PFSK-1 (cell line): ENCODE measurements around the gene RIN3.

Source experiments
- FOXP2 ChIP-seq: optimal IDR thresholded peaks from 2 replicates; pipeline ENCODE3; 2011; ENCODE audit warnings: borderline replicate concordance, control low read depth, inconsistent platforms; ENCODE audit not compliant: insufficient read depth; ENCODE audit errors: extremely low read length, extremely low read depth
- POLR2AphosphoS5 ChIP-seq: IDR thresholded peaks from 2 replicates; pipeline ENCODE4 v1.6.1; 2012; ENCODE audit warnings: low read depth, mild to moderate bottlenecking, control low read depth, low read length, moderate library complexity
- REST ChIP-seq, 2 experiments: IDR thresholded peaks; 2 replicates each; pipeline versions ENCODE4 v1.6.1 to v1.8.0; 2011 to 2012; ENCODE audit warnings: low read depth in 2 of 2, low read length in 2 of 2, control low read depth in 1 of 2, inconsistent platforms in 1 of 2, mild to moderate bottlenecking in 1 of 2, moderate library complexity in 1 of 2; ENCODE audit not compliant: insufficient read depth in 1 of 2
- SIN3A ChIP-seq: IDR thresholded peaks from 2 replicates; pipeline ENCODE4 v1.6.1; 2012; ENCODE audit warnings: mild to moderate bottlenecking, low read length, moderate library complexity, borderline replicate concordance; ENCODE audit not compliant: insufficient read depth
- TAF1 ChIP-seq: IDR thresholded peaks from 2 replicates; pipeline ENCODE4 v1.6.1; 2012; ENCODE audit warnings: low read length, control low read depth, borderline replicate concordance; ENCODE audit not compliant: insufficient read depth

DNA sequence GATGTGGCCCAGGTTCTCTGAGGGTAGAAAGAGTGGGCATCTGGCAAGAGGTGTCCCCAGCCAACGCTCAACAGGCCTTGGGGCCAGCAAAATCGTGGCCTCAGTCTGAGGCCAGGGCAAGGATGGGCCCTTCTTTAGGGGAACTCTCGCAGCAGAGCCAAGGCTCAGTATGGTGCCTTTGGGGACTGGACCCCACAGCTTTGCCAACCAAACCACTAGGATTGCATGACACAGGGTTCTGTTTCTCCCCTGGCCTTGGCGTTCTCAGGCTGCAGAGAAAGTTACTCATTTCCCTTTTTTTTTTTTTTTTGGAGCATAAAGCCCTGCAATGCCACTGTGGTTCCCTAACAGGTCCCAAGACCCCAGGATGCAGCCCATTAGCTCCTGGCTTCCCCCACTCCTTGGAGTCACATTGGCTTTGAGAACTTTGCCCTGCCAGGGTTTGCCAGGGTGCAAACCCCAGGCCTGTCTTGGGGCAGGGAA lies 134.3 kb downstream of the RIN3 start:
- TF ChIP-seq TAF1 = no peak
- TF ChIP-seq POLR2AphosphoS5 = no peak
- no peak for TF ChIP-seq REST (IDR thresholded peaks at IDR 0.05; ENCODE audit: insufficient read depth in 1 of 2, low read depth in 2 of 2, low read length in 2 of 2)
- TF ChIP-seq SIN3A = no peak
- TF ChIP-seq FOXP2 = no peak
